DND-41 (cell line): ENCODE results near the gene ARHGEF12.

Experiments used
- ATAC-seq: fragments of 200-7000 bp; cut with Tn5 transposase; 3 replicates; pipeline ENCODE4 v1.9.1; 2021; ENCODE audit warnings: low read depth; ENCODE audit not compliant: insufficient read depth
- DNase-seq: peaks from one replicate; pipeline ENCODE4 v3.0.0-alpha.2; 2020
- H2AFZ ChIP-seq: 2 replicates; pipeline ENCODE4 v1.6.0; 2012; ENCODE audit warnings: low read depth, low read length
- H3K27ac ChIP-seq: 2 replicates; pipeline ENCODE4 v1.5.1; 2012; ENCODE audit warnings: low read length, inconsistent platforms
- H3K27me3 ChIP-seq: fragments of 200-600 bp; sonication (generic); 2 replicates; pipeline ENCODE4 v1.6.0; 2012; ENCODE audit warnings: low read length, mild to moderate bottlenecking, inconsistent platforms; ENCODE audit not compliant: insufficient read depth, poor library complexity
- H3K36me3 ChIP-seq: 2 replicates; pipeline ENCODE4 v1.5.1; 2012; ENCODE audit warnings: low read length, inconsistent platforms; ENCODE audit not compliant: insufficient read depth
- H3K4me1 ChIP-seq: 2 replicates; pipeline ENCODE4 v1.5.1; 2012; ENCODE audit warnings: mild to moderate bottlenecking, low read length; ENCODE audit not compliant: insufficient read depth
- H3K4me2 ChIP-seq: 2 replicates; pipeline ENCODE4 v1.6.0; 2012; ENCODE audit warnings: mild to moderate bottlenecking, moderate library complexity, low read length, inconsistent platforms; ENCODE audit not compliant: insufficient read depth
- H3K4me3 ChIP-seq, 2 experiments: fragments of 200-600 bp in 1 of 2; shearing (Covaris generic) in 1 of 2; 2 replicates each; pipeline ENCODE4 v1.5.1; 2012 to 2016; ENCODE audit warnings: inconsistent platforms in 2 of 2, low read length in 2 of 2, mild to moderate bottlenecking in 2 of 2, low read depth in 1 of 2, moderate library complexity in 1 of 2
- H3K79me2 ChIP-seq: 2 replicates; pipeline ENCODE4 v1.6.0; 2012; ENCODE audit warnings: low read length, inconsistent platforms; ENCODE audit not compliant: insufficient read depth
- H3K9ac ChIP-seq: 2 replicates; pipeline ENCODE4 v1.6.0; 2012; ENCODE audit warnings: low read depth, mild to moderate bottlenecking, inconsistent platforms, low read length, moderate library complexity
- H3K9me3 ChIP-seq: 2 replicates; pipeline ENCODE4 v1.5.1; 2012; ENCODE audit warnings: low read length, moderate library complexity, mild to moderate bottlenecking, inconsistent platforms; ENCODE audit not compliant: insufficient read depth, severe bottlenecking
- H4K20me1 ChIP-seq: 2 replicates; pipeline ENCODE4 v1.6.0; 2012; ENCODE audit warnings: low read length; ENCODE audit not compliant: insufficient read depth
- CTCF ChIP-seq: IDR thresholded peaks from 2 replicates; pipeline ENCODE4 v1.5.1; 2012; ENCODE audit warnings: borderline replicate concordance, low read length, moderate library complexity, mild to moderate bottlenecking; ENCODE audit not compliant: poor library complexity, severe bottlenecking; ENCODE audit errors: extremely low read depth
- EZH2 ChIP-seq: IDR thresholded peaks from 3 replicates; pipeline ENCODE4 v1.6.1; 2012; ENCODE audit warnings: borderline replicate concordance, low read depth, mild to moderate bottlenecking, moderate library complexity, low read length, inconsistent platforms; ENCODE audit not compliant: severe bottlenecking

Gene ARHGEF12

DNA sequence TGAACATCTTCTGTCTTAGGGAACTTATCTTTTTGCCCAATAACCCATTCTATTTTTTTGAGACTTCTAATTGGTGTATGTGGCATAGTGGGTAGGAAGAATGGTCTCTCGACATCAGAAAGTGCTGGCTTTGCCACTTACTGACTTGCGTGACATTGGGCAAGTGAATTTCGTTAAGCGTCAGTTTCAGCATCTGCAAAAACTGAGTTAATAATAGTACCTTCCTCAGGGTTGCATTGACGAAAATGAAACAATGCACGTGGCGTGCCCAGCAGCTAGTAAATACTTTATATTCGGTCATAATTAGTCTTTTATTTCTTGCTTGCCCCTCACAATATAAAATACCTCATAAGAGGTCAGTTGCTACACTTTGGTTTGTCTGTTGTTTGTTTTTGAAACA lies 162.9 kb downstream of the ARHGEF12 start:
- no peak overlapping the region for H3K9ac ChIP-seq
- H3K27me3 ChIP-seq, result peaks cover 8% of the 10 kb centered on the region
- H3K79me2 ChIP-seq, result no peaks in the 10 kb centered on the region
- H3K4me2 ChIP-seq, result no peak overlapping the region
- no peaks in the 10 kb centered on the region for H3K4me1 ChIP-seq
- no peak overlapping the region for H3K4me3 ChIP-seq
- no peaks in the 10 kb centered on the region for H3K36me3 ChIP-seq
- no peak overlapping the region for H3K27ac ChIP-seq
- TF ChIP-seq CTCF (no peak), EZH2 (no peak)
- H2AFZ ChIP-seq, result no peak overlapping the region
- no peaks in the 10 kb centered on the region for H4K20me1 ChIP-seq
- no peaks in the 10 kb centered on the region for H3K9me3 ChIP-seq
- ATAC-seq (no peak), DNase-seq (no peak)

GRCh38 chr11:120499859-120500258 lies 163.6 kb downstream of the ARHGEF12 start:
- H3K9me3 ChIP-seq, result no peaks in the 10 kb centered on the region
- no peaks in the 10 kb centered on the region for H3K36me3 ChIP-seq
- no peaks in the 10 kb centered on the region for H4K20me1 ChIP-seq
- no peak overlapping the region for H3K9ac ChIP-seq
- peaks cover 6% of the 10 kb centered on the region for H3K27me3 ChIP-seq
- TF ChIP-seq CTCF, result no peak
- TF ChIP-seq EZH2, result no peak
- H3K4me1 ChIP-seq, result no peaks in the 10 kb centered on the region
- no peak for ATAC-seq
- H3K4me3 ChIP-seq, result no peak overlapping the region
- DNase-seq, result no peak
- no peaks in the 10 kb centered on the region for H3K79me2 ChIP-seq
- H2AFZ ChIP-seq, result no peak overlapping the region
- no peak overlapping the region for H3K27ac ChIP-seq
- no peak overlapping the region for H3K4me2 ChIP-seq

DNA sequence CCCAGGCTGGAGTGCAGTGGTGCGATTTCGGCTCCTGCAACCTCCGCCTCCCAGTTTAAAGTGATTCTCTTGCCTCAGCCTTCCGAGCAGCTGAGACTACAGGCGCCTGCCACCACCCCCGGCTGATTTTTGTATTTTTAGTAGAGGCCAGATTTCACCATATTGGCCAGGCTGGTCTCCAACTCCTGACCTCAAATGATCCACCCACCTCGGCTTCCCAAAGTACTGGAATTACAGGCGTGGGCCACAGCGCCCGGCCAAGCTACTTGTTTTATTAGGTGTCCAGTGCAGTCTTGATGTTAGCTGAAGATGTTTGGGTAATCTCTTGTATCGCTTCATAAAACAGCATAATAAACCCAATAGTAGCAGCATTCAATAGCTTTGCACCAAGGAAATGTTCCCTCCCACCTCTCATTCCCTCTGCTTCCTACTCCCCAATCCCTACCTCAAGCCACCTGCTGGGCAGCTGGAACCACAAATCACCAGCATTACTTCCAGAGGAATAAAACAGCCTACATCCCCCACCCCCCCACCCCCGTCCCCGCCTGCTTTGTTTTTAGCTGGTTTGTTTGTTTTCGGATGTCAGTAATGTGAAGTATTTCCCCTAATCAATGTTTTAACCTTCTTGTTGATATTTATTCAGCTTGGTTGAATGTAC lies 164.3 kb downstream of the ARHGEF12 start:
- H3K36me3 ChIP-seq, result no peaks in the 10 kb centered on the region
- no peak for TF ChIP-seq CTCF
- no peak for TF ChIP-seq EZH2
- ATAC-seq (no peak), DNase-seq (no peak)
- peaks cover 5% of the 10 kb centered on the region for H3K27me3 ChIP-seq
- H3K4me1 ChIP-seq, result no peaks in the 10 kb centered on the region
- no peak overlapping the region for H3K9ac ChIP-seq
- H3K9me3 ChIP-seq, result no peaks in the 10 kb centered on the region
- no peaks in the 10 kb centered on the region for H3K79me2 ChIP-seq
- no peak overlapping the region for H3K4me3 ChIP-seq
- no peak overlapping the region for H3K27ac ChIP-seq
- H2AFZ ChIP-seq, result no peak overlapping the region
- no peak overlapping the region for H3K4me2 ChIP-seq
- no peaks in the 10 kb centered on the region for H4K20me1 ChIP-seq

- Histone ChIP-seq H3K9ac (no peak overlapping the region), H4K20me1 (0 out of 2 replicates have a peak, but pooled peaks cover under 1% of the 10 kb centered on the region), H3K36me3 (no peaks in the 10 kb centered on the region), H3K4me2 (no peak overlapping the region), H3K4me1 (no peaks in the 10 kb centered on the region), H3K27ac (no peak overlapping the region), H3K27me3 (peaks cover 9% of the 10 kb centered on the region), H2AFZ (no peak overlapping the region), H3K9me3 (no peaks in the 10 kb centered on the region), H3K4me3 (no peak overlapping the region), H3K79me2 (no peaks in the 10 kb centered on the region)
- TF ChIP-seq EZH2 (no peak), CTCF (no peak)
- DNase-seq, result no peak
- no peak for ATAC-seq
Observed at GRCh38 chr11:120501440-120501839, 165.2 kb downstream of the ARHGEF12 start.
